CD8-positive, alpha-beta memory T cell (primary cell): ENCODE data around the gene GPLD1. TPM values are rescaled to one million over a fixed set of nuclear protein-coding genes. Genes with fewer than 3 reads are reported as not detected.
"Not testable (repeated sequence)": the region's sequence is repeated elsewhere in the genome, so short reads cannot be mapped to it uniquely, and the experiment has no call there.

ENCODE experiments used
- CTCF ChIA-PET: fragments of 350-600 bp; sonication (Branson Sonifier 250); formaldehyde crosslinking; loops from one replicate; lab custom pipeline; 2021; ENCODE audit warnings: antibody characterized with exemption; lab: Charles Lee
- POLR2A ChIA-PET: fragments of 350-600 bp; sonication (Branson Sonifier 250); formaldehyde crosslinking; loops from one replicate; lab custom pipeline; 2021; ENCODE audit warnings: antibody characterized with exemption; lab: Charles Lee
- DNase-seq, 5 donors: peaks; one replicate each; pipeline versions ENCODE4 v3.0.0 to v3.0.0-alpha.2; 2020 to 2022; ENCODE audit warnings: mixed read lengths in 1 of 5
- H3K27ac ChIP-seq: one replicate; pipeline ENCODE4 v1.7.0; 2013; ENCODE audit warnings: low read depth, mild to moderate bottlenecking, low read length, moderate library complexity
- H3K27me3 ChIP-seq: 2 replicates; pipeline ENCODE4 v1.7.0; 2013; ENCODE audit warnings: low read length, mild to moderate bottlenecking; ENCODE audit not compliant: insufficient read depth, poor library complexity, severe bottlenecking
- H3K36me3 ChIP-seq: 2 replicates; pipeline ENCODE4 v1.7.0; 2013; ENCODE audit warnings: mild to moderate bottlenecking, low read length, moderate library complexity; ENCODE audit not compliant: insufficient read depth
- H3K4me1 ChIP-seq: 2 replicates; pipeline ENCODE4 v1.7.0; 2013; ENCODE audit warnings: mild to moderate bottlenecking, low read length, moderate library complexity; ENCODE audit not compliant: insufficient read depth
- H3K4me3 ChIP-seq: 2 replicates; pipeline ENCODE4 v1.7.0; 2013; ENCODE audit warnings: mild to moderate bottlenecking, low read length
- H3K9me3 ChIP-seq: 2 replicates; pipeline ENCODE4 v1.7.0; 2013; ENCODE audit warnings: mild to moderate bottlenecking, low read length
- H3K27ac Mint-ChIP-seq, 8 donors: one replicate each; pipeline ENCODE4 v1.8.0; 2020 to 2021; ENCODE audit warnings: mixed read lengths in 8 of 8, mild to moderate bottlenecking in 6 of 8, inconsistent platforms in 3 of 8, moderate library complexity in 3 of 8
- H3K27me3 Mint-ChIP-seq, 2 donors: one replicate each; pipeline ENCODE4 v1.8.0; 2020 to 2021; ENCODE audit warnings: mixed read lengths in 2 of 2, mild to moderate bottlenecking in 1 of 2, moderate library complexity in 1 of 2
- H3K36me3 Mint-ChIP-seq, 3 donors: one replicate each; pipeline ENCODE4 v1.8.0; 2020 to 2021; ENCODE audit warnings: mixed read lengths in 3 of 3, inconsistent platforms in 1 of 3, mild to moderate bottlenecking in 1 of 3
- H3K4me1 Mint-ChIP-seq, 3 donors: one replicate each; pipeline ENCODE4 v1.8.0; 2020 to 2021; ENCODE audit warnings: mixed read lengths in 3 of 3, inconsistent platforms in 1 of 3, mild to moderate bottlenecking in 1 of 3
- H3K4me3 Mint-ChIP-seq, 7 donors: one replicate each; pipeline ENCODE4 v1.8.0; 2020 to 2021; ENCODE audit warnings: mixed read lengths in 7 of 7, mild to moderate bottlenecking in 6 of 7, moderate library complexity in 4 of 7, inconsistent platforms in 2 of 7
- H3K9me3 Mint-ChIP-seq, 5 donors: one replicate each; pipeline ENCODE4 v1.8.0; 2020 to 2022; ENCODE audit warnings: mixed read lengths in 5 of 5, mild to moderate bottlenecking in 3 of 5, moderate library complexity in 2 of 5, inconsistent platforms in 1 of 5
- polyA plus RNA-seq: library from polyadenylated mRNA; unstranded; fragments of 300-500 nt; fragmentation: Illumina TruSeq; gene quantifications from one replicate; pipeline ENCODE4 v1.2.3, GENCODE V29; 2021
- total RNA-seq, 2 experiments: library from RNA; stranded (reverse); gene quantifications; one replicate each; pipeline ENCODE4 v1.2.3, GENCODE V29; 2021

The GPLD1 gene
- total and polyA plus RNA-seq, 3 experiments from 2014 or later: 0.35 to 0.64 (median 0.46) TPM

GRCh38 chr6:24391208-24391607, 98.2 kb downstream of the GPLD1 start:
- Mint-ChIP-seq H3K36me3 (no peaks in the 10 kb centered on the region), H3K27ac (no peak overlapping the region), H3K4me1 (no peaks in the 10 kb centered on the region), H3K4me3 (no peak overlapping the region), H3K27me3 (peaks cover 6 to 21% of the 10 kb centered on the region in 2 donors), H3K9me3 (no peaks in the 10 kb centered on the region)
- H3K27ac ChIP-seq: no peak overlapping the region
- no peaks in the 10 kb centered on the region for H3K9me3 ChIP-seq
- DNase-seq: no peak
- H3K27me3 ChIP-seq: no peaks in the 10 kb centered on the region
- H3K36me3 ChIP-seq: no peaks in the 10 kb centered on the region
- no peaks in the 10 kb centered on the region for H3K4me1 ChIP-seq
- ChIA-PET POLR2A (no interaction called here), CTCF (interaction anchor here (0.9 kb wide), 1 partner anchor 41 kb away, joined by 3 read pairs; no protein-coding TSS in a partner anchor)
- no peak overlapping the region for H3K4me3 ChIP-seq

GRCh38 chr6:24387818-24388217, 101.6 kb downstream of the GPLD1 start:
- H3K9me3 ChIP-seq: no peaks in the 10 kb centered on the region
- Mint-ChIP-seq H3K27ac (no peak overlapping the region), H3K4me3 (no peak overlapping the region), H3K4me1 (no peaks in the 10 kb centered on the region), H3K36me3 (no peaks in the 10 kb centered on the region), H3K27me3 (peaks cover 2 to 32% of the 10 kb centered on the region in 2 donors), H3K9me3 (no peaks in the 10 kb centered on the region)
- H3K27me3 ChIP-seq: no peaks in the 10 kb centered on the region
- H3K4me1 ChIP-seq: no peaks in the 10 kb centered on the region
- POLR2A ChIA-PET: no interaction called here
- CTCF ChIA-PET: no interaction called here
- H3K4me3 ChIP-seq: no peak overlapping the region
- H3K27ac ChIP-seq: no peak overlapping the region
- no peak for DNase-seq
- no peaks in the 10 kb centered on the region for H3K36me3 ChIP-seq

GRCh38 chr6:24385536-24386269, 103.7 kb downstream of the GPLD1 start:
- DNase-seq: no peak
- Histone ChIP-seq H3K36me3 (no peaks in the 10 kb centered on the region), H3K4me1 (no peaks in the 10 kb centered on the region), H3K9me3 (no peaks in the 10 kb centered on the region), H3K27me3 (no peaks in the 10 kb centered on the region), H3K27ac (no peak overlapping the region), H3K4me3 (no peak overlapping the region)
- Mint-ChIP-seq H3K36me3 (no peaks in the 10 kb centered on the region), H3K27me3 (peaks cover 2 to 32% of the 10 kb centered on the region in 2 donors), H3K4me3 (no peak overlapping the region), H3K4me1 (peaks cover 0 to 2% (median 0%) of the 10 kb centered on the region in 3 donors), H3K27ac (no peak overlapping the region), H3K9me3 (no peaks in the 10 kb centered on the region)
- CTCF ChIA-PET: no interaction called here
- POLR2A ChIA-PET: no interaction called here

GRCh38 chr6:24384369-24385130, 104.8 kb downstream of the GPLD1 start:
- DNase-seq, H3K9me3 Mint-ChIP-seq, H3K27me3 ChIP-seq, H3K36me3 Mint-ChIP-seq, H3K4me1 ChIP-seq, H3K4me3 ChIP-seq, H3K4me3 Mint-ChIP-seq, POLR2A ChIA-PET, CTCF ChIA-PET, H3K36me3 ChIP-seq, H3K27ac ChIP-seq, H3K9me3 ChIP-seq, H3K4me1 Mint-ChIP-seq: not testable (repeated sequence)
- H3K27ac Mint-ChIP-seq: peak overlapping the region in 1 of 8 donors; percentile 66
- H3K27me3 Mint-ChIP-seq: peaks cover 2 to 32% of the 10 kb centered on the region in 2 donors

GRCh38 chr6:24382891-24383494, 106.4 kb downstream of the GPLD1 start:
- H3K4me3 Mint-ChIP-seq, CTCF ChIA-PET, POLR2A ChIA-PET, H3K4me1 ChIP-seq, H3K9me3 ChIP-seq, H3K36me3 ChIP-seq, H3K27ac ChIP-seq, H3K27me3 ChIP-seq, DNase-seq, H3K4me1 Mint-ChIP-seq, H3K36me3 Mint-ChIP-seq, H3K27ac Mint-ChIP-seq, H3K9me3 Mint-ChIP-seq, H3K4me3 ChIP-seq: not testable (repeated sequence)
- peaks cover 5 to 32% of the 10 kb centered on the region in 2 donors for H3K27me3 Mint-ChIP-seq

GRCh38 chr6:24382220-24382540, 107.2 kb downstream of the GPLD1 start:
- no peak overlapping the region for H3K27ac ChIP-seq
- Mint-ChIP-seq H3K4me3 (no peak overlapping the region), H3K27ac (no peak overlapping the region), H3K9me3 (peaks cover 0 to 3% (median 0%) of the 10 kb centered on the region in 5 donors), H3K4me1 (peaks cover 0 to 2% (median 0%) of the 10 kb centered on the region in 3 donors), H3K36me3 (no peaks in the 10 kb centered on the region), H3K27me3 (peaks cover 6 to 30% of the 10 kb centered on the region in 2 donors)
- H3K27me3 ChIP-seq: no peaks in the 10 kb centered on the region
- ChIA-PET CTCF (no interaction called here), POLR2A (no interaction called here)
- H3K9me3 ChIP-seq: no peaks in the 10 kb centered on the region
- H3K4me3 ChIP-seq: no peak overlapping the region
- no peaks in the 10 kb centered on the region for H3K36me3 ChIP-seq
- DNase-seq: no peak
- H3K4me1 ChIP-seq: no peaks in the 10 kb centered on the region

- H3K27me3 ChIP-seq: no peaks in the 10 kb centered on the region
- no peaks in the 10 kb centered on the region for H3K9me3 ChIP-seq
- no peaks in the 10 kb centered on the region for H3K36me3 ChIP-seq
- no peak overlapping the region for H3K4me3 ChIP-seq
- H3K9me3 Mint-ChIP-seq: peaks cover 0 to 3% (median 0%) of the 10 kb centered on the region in 5 donors
- H3K27ac ChIP-seq: no peak overlapping the region
- DNase-seq: no peak
- no peak overlapping the region for H3K4me3 Mint-ChIP-seq
- POLR2A ChIA-PET: no interaction called here
- H3K27ac Mint-ChIP-seq: peak overlapping the region in 1 of 8 donors; percentile 42
- H3K27me3 Mint-ChIP-seq: peaks cover 6 to 36% of the 10 kb centered on the region in 2 donors
- H3K4me1 Mint-ChIP-seq: peaks cover 0 to 2% (median 0%) of the 10 kb centered on the region in 3 donors
- H3K4me1 ChIP-seq: no peaks in the 10 kb centered on the region
- CTCF ChIA-PET: no interaction called here
- no peaks in the 10 kb centered on the region for H3K36me3 Mint-ChIP-seq
Measured at GRCh38 chr6:24381476-24382219, 107.7 kb downstream of the GPLD1 start.
